HL-60/S4 (cell line): ENCODE results near the gene ZBTB44.
"Not testable (repeated sequence)": the region's sequence is repeated elsewhere in the genome, so short reads cannot be mapped to it uniquely, and the experiment has no call there.

Experiments used
- in situ Hi-C: fragments of 300-500 bp; cut with MboI; formaldehyde crosslinking; loops from 2 replicates; pipeline ENCODE4 v1.14.3; 2022; ENCODE audit warnings: low sequenced_read_pairs

ZBTB44 gene

GRCh38 chr11:130202009-130202817 is 112.5 kb downstream of the ZBTB44 start:
- in situ Hi-C loops: loop anchor here (10.0 to 25.0 kb wide), 2 partner anchors 223 to 660 kb away; partner anchors contain the start of gene ADAMTS8

- in situ Hi-C loops: loop anchor here (10.0 to 25.0 kb wide), 2 partner anchors 224 to 661 kb away; partner anchors contain the start of gene ADAMTS8
Measured at GRCh38 chr11:130201026-130201425, 113.7 kb downstream of the ZBTB44 start.

GRCh38 chr11:130199792-130200191 is 114.9 kb downstream of the ZBTB44 start:
- in situ Hi-C loops: loop anchor here (10.0 to 25.0 kb wide), 2 partner anchors 225 to 663 kb away; partner anchors contain the start of gene ADAMTS8

GRCh38 chr11:130198964-130199363 is 115.8 kb downstream of the ZBTB44 start:
- in situ Hi-C loops: no loop called here

- in situ Hi-C loops: no loop called here
Measured at GRCh38 chr11:130198292-130198691, 116.4 kb downstream of the ZBTB44 start.

GRCh38 chr11:130197386-130198035 is 117.2 kb downstream of the ZBTB44 start:
- in situ Hi-C loops: no loop called here

GRCh38 chr11:130194241-130195023 is 120.3 kb downstream of the ZBTB44 start:
- in situ Hi-C loops: no loop called here

- in situ Hi-C loops: not testable (repeated sequence)
Measured at GRCh38 chr11:130193551-130193950, 121.2 kb downstream of the ZBTB44 start.

- in situ Hi-C loops: no loop called here
Measured at GRCh38 chr11:130192845-130193267, 121.9 kb downstream of the ZBTB44 start.

- in situ Hi-C loops: no loop called here
Measured at GRCh38 chr11:130191896-130192295, 122.8 kb downstream of the ZBTB44 start.

GRCh38 chr11:130190371-130190881 is 124.3 kb downstream of the ZBTB44 start:
- in situ Hi-C loops: no loop called here

- in situ Hi-C loops: no loop called here
Measured at GRCh38 chr11:130189492-130190210, 125.1 kb downstream of the ZBTB44 start.

- in situ Hi-C loops: no loop called here
Measured at GRCh38 chr11:130188585-130189347, 126.0 kb downstream of the ZBTB44 start.

GRCh38 chr11:130188047-130188446 is 126.7 kb downstream of the ZBTB44 start:
- in situ Hi-C loops: no loop called here

GRCh38 chr11:130187096-130187495 is 127.6 kb downstream of the ZBTB44 start:
- in situ Hi-C loops: no loop called here

- in situ Hi-C loops: no loop called here
Measured at GRCh38 chr11:130183878-130184610, 130.7 kb downstream of the ZBTB44 start.

- in situ Hi-C loops: no loop called here
Measured at GRCh38 chr11:130181295-130182272, 133.1 kb downstream of the ZBTB44 start.

- in situ Hi-C loops: no loop called here
Measured at GRCh38 chr11:130180896-130181294, 133.8 kb downstream of the ZBTB44 start.
